ENCODE measurements around the gene TIAL1.
"Not testable (repeated sequence)": the region's sequence is repeated elsewhere in the genome, so short reads cannot be mapped to it uniquely, and the experiment has no call there.

TIAL1 gene

DNA sequence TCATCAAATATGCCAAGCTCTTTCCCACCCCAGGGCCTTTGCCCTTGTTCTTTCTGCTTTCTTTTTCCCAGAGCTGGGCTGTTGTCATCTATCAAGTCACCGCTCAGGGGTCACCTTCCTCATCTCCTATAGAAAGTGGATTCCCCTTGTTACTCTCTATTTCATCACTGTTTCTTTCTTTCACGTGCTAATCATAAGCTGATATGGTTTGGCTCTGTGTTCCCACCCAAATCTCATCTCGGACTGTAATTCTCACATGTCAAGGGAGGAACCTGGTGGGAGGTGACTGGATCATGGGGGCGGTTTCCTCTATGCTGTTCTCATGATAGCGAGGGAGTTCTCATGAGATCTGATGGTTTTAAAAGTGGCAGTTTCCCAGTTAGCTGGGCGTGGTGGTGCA, 17.0 kb upstream of the TIAL1 start:
- no peak for DNase-seq (ENCODE audit: low read depth)

GRCh38 chr10:119611433-119611832, 14.7 kb upstream of the TIAL1 start:
- DNase-seq (ENCODE audit: low read depth): no peak

- no peak for DNase-seq (ENCODE audit: low read depth)
These were observed 12.8 kb upstream of the TIAL1 start for GRCh38 chr10:119609516-119609915.

DNA sequence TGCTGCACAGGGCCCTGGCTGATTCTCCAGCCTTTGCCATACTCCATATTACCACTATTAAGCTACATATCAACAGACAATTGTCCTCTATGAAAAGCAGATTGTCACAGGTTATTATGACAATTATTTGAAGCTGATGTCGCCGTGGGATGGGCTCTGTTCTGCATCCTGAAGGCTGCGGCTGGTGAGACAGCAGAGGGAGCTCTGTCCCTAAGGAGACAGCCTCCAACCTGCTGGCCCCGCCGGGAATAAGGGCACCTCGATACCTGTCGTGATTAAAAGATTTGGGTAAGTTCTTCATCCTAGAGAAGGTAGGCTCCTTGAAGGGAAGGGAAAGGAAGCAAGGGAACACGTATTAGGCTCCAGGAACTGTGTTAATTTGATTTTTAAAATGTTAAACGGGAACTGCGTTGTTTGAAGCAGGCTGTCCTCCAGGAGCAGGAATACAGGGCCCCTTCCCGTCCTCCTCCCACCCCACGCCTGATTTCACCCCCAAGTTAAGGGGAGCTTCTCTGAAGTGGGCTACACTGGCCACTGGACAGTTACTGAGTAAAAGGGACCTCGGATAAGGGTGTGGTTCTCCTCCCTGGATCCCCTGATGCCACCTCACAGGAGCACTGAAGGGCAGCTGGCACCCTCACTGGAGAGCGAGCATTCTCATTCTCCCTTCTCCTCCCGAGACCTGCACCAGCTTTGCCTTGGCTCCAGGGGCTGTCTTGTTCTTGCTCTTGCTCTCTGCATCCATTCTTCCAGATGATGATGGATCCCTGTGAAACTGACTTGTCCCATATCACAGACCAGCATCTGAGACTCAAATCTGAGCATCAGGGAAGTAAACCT, 11.8 kb upstream of the TIAL1 start:
- no peak for DNase-seq (ENCODE audit: low read depth)

DNA sequence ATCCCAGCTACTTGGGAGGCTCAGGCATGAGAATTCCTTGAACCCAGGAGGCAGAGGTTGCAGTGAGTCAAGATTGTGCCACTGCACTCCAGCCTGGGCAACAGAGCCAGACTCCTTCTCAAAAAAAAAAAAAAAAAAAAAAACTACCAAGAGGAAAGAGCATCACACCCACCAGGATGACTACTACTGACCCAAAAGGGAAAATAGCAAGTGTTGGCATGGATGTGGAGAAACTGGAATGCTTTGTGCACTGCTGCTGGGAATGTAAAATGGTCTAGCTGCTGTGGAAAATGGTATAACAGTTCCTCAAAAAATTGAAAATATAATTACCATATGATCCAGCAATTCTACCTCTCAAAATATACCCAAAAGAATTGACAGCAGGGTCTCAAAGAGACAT, 7.7 kb upstream of the TIAL1 start:
- no peak for DNase-seq (ENCODE audit: low read depth)

DNA sequence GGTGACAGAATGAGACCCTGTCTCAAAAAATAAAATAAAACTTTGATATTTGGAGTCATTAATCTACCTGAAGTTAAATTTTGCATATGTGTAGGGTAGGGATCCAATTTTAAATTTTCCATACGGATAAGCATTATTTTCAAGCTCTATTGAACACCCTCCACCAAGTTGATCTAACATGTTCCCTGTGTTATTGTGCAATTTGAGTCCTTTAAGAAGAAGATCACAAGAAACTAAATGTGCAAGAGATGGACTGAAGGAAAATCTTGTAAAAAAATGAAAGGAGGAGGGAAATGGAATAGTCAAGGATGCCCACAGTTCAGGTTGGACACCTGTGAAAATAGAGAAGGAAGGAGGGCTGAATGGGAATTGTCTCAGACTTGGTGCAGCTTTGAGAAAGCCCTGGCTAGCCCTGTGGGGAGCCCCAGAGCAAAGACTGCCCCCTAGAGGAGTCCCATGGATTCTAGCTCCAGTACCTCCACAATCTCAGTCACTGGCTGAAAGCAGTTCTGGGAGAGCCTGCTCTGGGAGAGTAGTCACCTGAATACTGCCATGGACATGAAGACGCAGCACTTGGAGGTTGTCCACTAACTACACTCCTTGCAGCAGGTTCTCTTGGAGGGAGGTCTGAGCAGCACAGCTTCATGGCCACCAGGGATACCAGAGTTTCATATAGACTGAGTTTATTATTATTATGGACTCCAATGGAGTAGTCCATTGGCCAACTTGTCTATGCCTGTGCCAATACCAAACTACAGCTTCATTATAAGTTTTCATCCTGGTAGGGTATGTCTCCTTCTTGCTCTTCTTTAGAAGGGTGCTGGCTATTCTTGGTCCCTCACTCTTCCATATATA, 5.7 kb upstream of the TIAL1 start:
- no peak for DNase-seq (ENCODE audit: low read depth)

GRCh38 chr10:119598397-119598796, 1.6 kb upstream of the TIAL1 start:
- DNase-seq (ENCODE audit: low read depth): no peak

- no peak for DNase-seq (ENCODE audit: low read depth)
These were observed 832 bp upstream of the TIAL1 start for GRCh38 chr10:119597405-119598186.

DNA sequence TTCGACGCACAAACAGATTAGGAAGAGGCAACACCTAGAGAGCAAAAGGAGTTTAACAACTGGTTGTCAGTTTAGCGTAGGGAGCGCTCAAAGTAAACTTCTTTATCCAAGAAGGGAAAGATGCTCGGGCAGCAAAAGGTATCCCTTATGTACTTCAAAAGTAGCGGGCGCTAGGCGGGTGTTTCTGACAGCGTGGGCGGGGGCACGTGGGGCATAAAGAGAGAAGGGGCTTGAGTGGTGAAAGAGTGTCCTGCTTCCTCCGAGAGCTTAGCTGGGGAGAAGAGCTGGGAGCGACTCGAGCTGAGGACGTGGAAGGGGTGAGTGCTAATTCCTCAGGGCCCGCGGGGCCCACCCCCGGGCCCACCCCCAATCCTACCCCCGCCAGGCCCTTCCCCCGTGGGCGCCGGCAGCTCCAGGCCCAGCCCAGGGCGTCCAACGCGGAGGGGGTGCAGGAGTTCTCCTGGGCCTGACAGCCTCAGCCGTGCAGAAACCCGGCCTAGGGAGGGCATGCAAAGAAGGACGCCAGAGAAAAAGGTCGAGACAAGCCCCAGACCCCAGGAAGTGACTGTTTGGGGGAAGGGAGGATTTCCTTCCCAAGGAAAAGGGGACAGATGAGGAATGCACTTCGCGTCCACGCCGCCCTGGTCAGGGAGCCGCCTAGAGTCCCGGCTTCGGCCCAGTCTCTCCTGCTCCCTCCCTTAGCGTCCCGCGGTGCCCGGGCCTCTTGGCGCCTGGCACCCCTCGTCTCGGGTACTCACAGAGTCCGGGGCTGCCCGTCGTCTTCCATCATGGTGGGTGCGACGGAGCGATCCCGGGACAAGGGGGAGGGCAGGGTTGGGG, 868 bp downstream of the TIAL1 start:
- peak; percentile 62 for DNase-seq (ENCODE audit: low read depth)

DNA sequence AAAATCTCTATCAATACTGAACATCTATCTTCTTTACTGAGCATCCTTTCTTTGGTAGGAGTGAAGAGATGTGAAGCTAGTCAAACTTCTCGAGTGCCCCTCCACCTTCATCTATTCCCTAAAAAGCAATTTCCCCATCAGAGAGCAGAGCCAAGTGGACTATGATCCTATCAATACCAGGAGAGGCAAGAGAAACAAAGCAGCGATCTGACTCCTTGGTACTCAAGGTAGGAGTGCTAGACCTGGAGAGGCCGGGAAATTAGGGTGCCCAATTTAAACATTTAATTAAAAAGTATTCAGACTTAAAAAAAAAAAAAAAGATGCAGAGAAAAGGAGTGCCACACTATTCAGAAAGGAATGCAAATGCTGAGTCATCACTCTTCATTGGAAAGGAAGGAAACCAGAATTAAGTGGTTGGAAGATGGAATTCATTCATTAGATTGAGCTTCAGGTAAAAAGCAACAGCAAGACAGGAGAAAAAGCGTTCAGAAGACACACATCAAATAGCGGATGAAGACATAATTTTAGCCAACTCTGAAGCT, 1.6 kb downstream of the TIAL1 start:
- no peak for DNase-seq (ENCODE audit: low read depth)

DNA sequence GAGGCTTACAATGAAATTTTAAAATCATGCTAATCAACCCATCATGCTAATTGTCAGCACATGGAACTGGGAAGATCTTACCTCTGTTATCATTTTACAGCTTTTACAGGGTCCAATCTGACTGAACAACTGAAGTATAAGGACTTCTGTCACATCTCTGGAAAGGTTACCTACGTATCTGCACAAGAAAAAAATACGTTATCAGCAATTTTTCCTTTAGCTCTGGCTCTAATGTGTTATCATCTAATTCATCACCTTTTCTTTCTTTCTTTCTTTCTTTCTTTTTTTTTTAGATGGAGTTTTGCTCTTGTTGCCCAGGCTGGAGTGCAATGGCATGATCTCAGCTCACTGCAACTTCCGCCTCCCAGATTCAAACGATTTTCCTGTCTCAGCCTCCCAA, 8.7 kb downstream of the TIAL1 start:
- no peak for DNase-seq (ENCODE audit: low read depth)

DNA sequence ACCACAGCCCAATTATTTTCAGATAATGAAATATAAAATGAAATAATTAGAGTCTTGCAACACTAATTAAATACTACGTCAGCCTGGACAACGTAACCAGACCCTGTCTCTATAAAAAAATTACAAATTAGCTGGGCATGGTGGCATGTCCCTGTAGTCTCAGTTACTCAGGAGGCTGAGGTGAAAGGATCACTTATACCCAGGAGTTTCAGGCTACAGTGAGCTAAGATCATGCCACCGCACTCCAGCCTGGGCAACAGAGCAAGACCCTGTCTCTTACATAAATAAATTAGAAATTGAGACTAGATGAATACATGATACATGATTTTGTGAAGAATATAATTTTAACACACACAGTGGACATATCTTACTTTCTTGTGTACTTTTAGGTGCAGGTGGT, 18.4 kb downstream of the TIAL1 start:
- DNase-seq (ENCODE audit: low read depth): no peak

GRCh38 chr10:119575991-119576390, 20.8 kb downstream of the TIAL1 start:
- DNase-seq (ENCODE audit: low read depth): no peak

- no peak for DNase-seq (ENCODE audit: low read depth)
These were observed 21.3 kb downstream of the TIAL1 start for GRCh38 chr10:119575506-119575905.

- DNase-seq (ENCODE audit: low read depth): no peak
These were observed 28.8 kb downstream of the TIAL1 start for GRCh38 chr10:119567978-119568377.

DNA sequence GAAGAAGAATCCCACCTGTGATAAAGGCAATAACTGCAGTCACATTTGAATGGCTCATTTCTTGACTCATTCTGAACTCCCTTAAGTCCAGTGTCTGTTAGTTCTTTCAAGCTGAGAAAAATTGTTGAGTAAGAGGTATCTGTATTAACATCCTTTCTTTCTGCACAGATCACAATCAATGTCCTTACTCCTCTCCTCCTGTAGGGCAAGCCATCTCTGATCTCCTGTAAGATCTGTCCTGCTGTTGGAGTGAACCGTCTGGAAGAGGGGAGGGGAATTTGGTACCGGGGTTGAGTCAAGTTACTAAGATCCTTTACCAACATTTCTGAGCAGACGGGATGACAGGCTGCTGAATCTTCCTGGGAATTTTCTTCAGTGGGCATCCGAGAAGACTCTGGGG, 34.7 kb downstream of the TIAL1 start:
- DNase-seq (ENCODE audit: low read depth): no peak

DNA sequence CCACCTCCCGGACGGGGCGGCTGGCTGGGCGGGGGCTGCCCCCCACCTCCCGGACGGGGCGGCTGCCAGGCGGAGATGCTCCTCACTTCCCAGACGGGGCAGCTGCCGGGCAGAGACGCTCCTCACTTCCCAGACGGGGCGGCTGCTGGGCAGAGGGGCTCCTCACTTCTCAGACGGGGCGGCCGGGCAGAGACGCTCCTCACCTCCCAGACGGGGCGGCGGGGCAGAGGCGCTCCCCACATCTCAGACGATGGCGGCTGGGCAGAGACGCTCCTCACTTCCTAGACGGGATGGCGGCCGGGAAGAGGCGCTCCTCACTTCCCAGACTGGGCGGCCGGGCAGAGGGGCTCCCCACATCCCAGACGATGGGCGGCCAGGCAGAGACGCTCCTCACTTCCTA, 37.3 kb downstream of the TIAL1 start:
- not testable (repeated sequence) for DNase-seq (ENCODE audit: low read depth)

GRCh38 chr10:119556081-119556480, 40.7 kb downstream of the TIAL1 start:
- not testable (repeated sequence) for DNase-seq (ENCODE audit: low read depth)

- DNase-seq (ENCODE audit: low read depth): no peak
These were observed 41.5 kb downstream of the TIAL1 start for GRCh38 chr10:119555178-119555784.

DNA sequence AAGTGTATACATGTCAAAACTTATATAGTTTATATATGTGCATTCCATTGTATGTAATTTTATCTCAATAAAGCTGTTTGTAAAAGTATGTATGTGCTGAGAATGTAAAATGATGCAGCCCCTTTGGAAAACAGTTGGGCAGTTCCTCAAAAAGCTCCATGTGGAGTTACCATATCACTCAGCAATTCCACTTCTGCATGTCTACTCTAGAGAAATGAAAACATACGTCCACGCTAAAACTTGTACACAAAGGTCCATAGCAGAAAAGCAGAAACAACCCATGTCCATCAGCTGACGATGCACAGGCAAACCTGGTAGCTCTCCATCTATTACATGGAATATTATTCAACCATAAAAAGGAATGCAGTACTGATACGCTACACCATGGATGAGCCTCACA, 45.9 kb downstream of the TIAL1 start:
- no peak for DNase-seq (ENCODE audit: low read depth)

Measured in activated T-cell treated with anti-CD3 and anti-CD28 coated beads for 24 hours (primary cell).